Measurements from ENCODE around the gene ADGRB3.
"Not testable (repeated sequence)": the region's sequence is repeated elsewhere in the genome, so short reads cannot be mapped to it uniquely, and the experiment has no call there.

Gene ADGRB3

GRCh38 chr6:68852791-68853190 is 217.7 kb downstream of the ADGRB3 start:
- DNase-seq: no peak

DNA sequence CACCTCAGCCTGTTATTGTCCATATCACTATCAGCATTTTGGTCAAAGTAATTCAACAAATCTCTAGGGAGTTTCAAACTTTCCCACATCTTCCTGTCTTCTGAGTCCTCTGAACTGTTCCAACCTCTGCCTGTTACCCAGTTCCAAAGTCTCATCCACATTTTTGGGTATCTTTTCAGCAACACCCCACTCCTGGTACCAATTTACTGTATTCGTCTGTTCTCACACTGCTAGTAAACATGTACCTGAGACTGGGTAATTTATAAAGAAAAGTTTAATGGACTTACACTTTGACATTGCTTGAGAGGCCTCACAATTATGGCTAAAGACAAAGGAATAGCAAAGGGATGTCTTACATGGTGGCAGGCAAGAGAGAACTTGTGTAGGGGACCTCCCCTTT is 224.2 kb downstream of the ADGRB3 start:
- DNase-seq: no peak

GRCh38 chr6:68868646-68869045 is 233.6 kb downstream of the ADGRB3 start:
- no peak for DNase-seq

GRCh38 chr6:68873236-68873635 is 238.2 kb downstream of the ADGRB3 start:
- no peak for DNase-seq

- no peak for DNase-seq
Observed at GRCh38 chr6:68874747-68875146, 239.7 kb downstream of the ADGRB3 start.

- DNase-seq: no peak
Observed at GRCh38 chr6:68875403-68875802, 240.3 kb downstream of the ADGRB3 start.

GRCh38 chr6:68876792-68877493 is 241.9 kb downstream of the ADGRB3 start:
- DNase-seq: no peak

DNA sequence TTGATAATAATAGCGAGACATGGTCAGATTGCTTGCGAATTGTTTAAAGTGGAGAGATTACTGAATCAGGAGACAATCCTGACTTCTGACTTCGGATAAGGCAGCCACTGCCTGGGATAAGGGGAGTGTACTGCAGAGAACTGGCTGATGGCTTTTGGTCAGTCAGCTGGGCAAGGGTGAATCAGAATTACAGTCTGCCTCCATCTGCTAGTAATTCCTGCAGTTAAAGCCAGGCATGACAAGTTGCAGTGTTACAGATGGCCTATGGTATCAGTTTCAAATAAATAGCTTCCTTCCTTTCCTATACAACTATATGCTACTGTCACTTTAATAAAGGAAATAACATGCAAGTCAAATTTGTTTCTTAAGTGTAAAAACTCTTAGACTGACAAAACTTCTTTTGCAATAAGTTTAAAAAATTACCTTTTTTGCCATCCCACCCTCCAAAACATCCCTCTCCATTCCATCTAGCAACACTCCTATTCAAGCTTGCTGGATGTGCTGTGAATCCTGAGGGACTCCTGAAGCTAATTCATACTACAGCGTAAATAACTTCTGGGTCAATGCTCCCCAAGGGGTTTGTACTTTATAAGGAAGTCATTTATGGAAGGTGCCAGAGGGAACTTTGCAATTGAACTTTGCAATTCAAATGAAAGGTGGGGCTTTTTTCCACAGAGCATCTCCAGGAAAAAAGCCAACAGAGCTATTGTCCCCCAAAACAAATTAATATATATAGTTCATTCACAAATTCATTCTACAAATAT is 245.2 kb downstream of the ADGRB3 start:
- no peak for DNase-seq

DNA sequence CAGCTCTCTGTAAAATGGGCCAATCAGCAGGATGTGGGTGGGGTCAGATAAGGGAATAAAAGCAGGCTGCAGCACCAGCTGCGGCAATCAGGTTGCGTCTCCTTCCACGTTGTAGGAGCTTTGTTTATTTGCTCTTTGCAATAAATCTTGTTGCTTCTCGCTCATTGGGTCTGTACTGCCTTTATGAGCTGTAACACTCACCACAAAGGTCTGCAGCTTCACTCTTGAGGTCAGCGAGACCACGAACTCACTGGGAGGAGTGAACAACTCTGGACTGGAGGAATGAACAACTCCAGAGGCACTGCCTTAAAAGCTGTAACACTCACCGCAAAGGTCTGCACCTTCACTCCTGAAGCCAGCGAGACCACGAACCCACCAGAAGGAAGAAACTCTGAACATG is 248.2 kb downstream of the ADGRB3 start:
- DNase-seq: not testable (repeated sequence)

DNA sequence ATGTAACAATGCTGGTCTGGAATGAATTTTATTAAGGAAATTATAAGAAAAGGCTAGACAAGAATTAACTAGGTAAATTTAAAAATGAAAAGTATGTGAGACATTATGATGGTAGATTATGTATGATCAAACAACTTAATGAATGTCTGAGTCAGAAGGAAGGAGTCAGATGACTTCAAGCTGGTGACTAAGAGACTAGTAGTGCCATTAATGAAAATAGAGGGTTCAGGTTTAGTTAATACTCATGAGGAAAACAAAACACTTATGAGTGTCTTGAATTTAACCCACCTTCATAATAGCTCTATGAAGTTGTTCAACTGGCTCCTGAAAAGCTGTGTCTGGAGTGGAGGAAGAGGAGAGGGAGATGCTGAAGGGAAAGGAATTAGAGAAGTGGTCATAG is 256.3 kb downstream of the ADGRB3 start:
- no peak for DNase-seq

DNA sequence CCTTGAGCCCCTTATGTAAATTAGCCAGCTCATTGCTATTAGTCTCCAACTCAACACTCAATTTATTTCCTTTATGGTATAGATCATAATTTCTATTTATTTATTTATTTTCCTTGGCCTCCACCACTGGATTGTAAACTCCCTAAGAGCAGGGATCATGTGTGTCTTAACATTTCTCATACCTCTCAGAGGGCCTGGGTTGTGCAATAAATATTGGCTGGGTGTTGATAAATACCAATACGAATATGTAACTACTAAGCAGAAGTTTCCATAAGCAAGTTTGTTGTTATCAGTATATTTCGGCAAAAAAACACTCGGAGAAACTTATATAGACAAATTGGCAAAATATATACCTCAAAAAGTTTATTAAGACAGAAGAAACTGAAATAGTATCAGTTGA is 257.4 kb downstream of the ADGRB3 start:
- no peak for DNase-seq

DNA sequence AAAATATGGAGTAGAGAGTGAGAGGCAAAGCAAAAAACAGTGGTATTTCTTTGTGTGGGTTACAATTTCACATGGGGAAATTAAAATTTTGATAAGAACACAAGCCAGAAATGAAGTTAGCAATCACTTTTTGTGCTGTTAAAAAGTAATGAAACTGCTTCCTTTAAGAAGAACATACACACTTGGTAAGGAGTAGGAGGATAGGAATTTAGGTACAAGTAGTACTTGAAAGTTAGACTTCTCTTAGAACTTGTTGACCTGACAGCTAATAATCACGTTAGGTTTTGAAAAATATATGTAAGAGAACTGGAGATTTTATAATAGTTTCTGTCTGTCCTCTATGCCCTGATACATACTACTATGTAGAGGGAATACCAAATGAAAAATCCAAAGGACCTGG is 260.8 kb downstream of the ADGRB3 start:
- DNase-seq: no peak

DNA sequence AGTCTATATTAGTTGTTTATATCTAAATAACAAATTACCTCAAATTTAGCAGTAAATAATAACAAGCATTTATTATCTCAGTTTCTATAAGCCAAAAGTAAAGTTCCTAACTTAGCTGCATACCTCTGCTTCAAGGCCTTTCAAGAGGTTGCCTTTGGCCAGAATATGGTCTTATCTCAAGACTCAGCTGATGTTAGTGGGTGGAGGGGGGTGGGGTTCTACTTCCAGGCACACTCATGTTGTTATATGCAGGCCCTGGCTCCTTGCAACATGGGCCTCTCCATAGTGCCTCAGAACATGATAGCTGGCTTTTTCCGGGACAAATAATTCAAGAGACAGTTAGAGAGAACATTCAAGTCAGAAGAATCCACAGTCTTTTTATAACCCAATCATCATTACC is 266.0 kb downstream of the ADGRB3 start:
- no peak for DNase-seq

GRCh38 chr6:68911334-68911733 is 276.3 kb downstream of the ADGRB3 start:
- no peak for DNase-seq

- DNase-seq: no peak
Observed at GRCh38 chr6:68911811-68912210, 276.7 kb downstream of the ADGRB3 start.

DNA sequence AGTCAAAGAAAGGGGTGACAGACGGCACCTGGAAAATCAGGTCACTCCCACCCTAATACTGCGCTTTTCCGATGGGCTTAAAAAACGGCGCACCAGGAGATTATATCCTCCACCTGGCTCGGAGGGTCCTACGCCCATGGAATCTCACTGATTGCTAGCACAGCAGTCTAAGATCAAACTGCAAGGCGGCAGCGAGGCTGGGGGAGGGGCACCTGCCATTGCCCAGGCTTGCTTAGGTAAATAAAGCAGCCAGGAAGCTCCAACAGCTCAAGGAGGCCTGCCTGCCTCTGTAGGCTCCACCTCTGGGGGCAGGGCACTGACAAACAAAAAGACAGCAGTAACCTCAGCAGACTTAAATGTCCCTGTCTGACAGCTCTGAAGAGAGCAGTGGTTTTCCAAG is 277.7 kb downstream of the ADGRB3 start:
- not testable (repeated sequence) for DNase-seq

DNA sequence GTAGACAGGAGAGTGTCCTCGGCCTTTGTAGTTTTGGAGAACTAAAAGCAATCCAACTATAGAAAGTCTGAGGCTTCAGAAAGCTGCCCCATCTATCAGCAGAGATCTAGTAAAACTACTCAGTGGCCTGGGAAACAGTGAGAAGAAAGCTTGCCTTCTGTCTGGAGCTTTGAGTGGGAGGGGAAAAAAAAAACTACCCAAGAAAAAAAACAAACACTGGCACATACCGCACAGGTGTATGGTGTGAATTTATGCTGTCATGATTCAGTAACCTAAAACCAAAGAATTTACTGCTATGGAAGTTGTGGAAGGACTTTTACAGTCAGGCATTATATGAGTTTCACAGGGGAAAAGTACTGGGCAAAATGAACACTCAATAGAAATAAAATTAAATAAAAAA is 280.5 kb downstream of the ADGRB3 start:
- no peak for DNase-seq

GRCh38 chr6:68919537-68919936 is 284.5 kb downstream of the ADGRB3 start:
- no peak for DNase-seq

DNA sequence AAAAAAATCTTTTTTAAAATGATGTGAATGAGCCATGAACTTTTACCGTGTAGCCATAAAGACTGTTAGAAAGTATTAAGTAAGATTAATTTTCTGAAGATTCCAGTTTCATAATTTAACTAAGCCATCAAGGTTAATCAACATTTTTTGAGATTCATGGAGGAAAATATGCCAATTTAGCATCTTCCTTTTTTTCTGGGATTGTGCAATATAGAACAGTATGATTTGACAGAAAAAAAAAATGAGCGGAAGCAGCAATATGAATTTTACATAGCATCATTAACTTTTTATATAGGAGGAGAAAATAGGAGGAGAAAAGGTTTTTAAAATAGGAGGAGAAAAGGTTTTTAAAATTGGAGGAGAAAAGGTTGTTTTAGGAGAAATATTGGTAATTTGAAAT is 306.3 kb downstream of the ADGRB3 start:
- no peak for DNase-seq

GRCh38 chr6:68947721-68948120 is 312.6 kb downstream of the ADGRB3 start:
- DNase-seq: no peak

GRCh38 chr6:68951270-68951669 is 316.2 kb downstream of the ADGRB3 start:
- DNase-seq: no peak

GRCh38 chr6:68958327-68958726 is 323.2 kb downstream of the ADGRB3 start:
- DNase-seq: no peak

DNA sequence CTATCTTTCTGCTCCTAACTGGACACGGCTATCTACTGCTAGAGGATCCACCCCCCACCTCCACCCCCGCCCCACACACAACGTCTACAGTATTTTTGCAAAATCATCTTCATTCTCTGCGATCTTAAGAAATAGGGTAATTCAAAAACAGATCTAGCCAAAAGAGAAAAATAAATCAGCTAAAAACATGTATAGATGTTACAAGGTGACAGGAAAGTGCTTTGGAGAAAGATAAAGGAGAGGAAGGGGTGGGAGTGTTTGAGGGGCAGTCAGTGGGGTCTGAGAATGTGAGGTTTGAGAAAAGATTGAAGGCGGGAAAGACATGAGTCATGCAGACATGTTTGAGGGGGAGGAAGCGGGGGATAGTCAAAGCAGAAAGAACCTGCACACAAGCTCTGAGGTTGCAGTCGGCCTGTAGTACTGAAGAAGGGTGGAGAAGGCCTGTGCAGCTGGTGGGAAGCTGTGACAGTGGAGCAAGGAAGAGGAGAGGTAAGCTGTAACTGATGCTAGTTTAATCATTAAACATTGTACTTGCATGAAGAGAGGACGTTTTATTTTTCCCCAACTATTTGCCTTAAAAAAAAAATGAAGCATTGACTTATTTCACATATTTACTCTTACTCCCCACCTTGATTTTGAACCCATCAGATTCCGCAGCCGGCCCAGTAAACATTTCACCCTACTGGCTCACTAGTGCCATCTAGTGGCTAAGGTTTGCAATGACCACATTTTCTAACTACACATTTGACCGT is 332.6 kb downstream of the ADGRB3 start:
- peak in 4 of 5 donors; percentile 13 to 53 (median 24) for DNase-seq

GRCh38 chr6:68968301-68968649 is 333.2 kb downstream of the ADGRB3 start:
- no peak for DNase-seq

All from T-helper 1 cell (primary cell).